ENCODE results near the gene MCM5.

- TF ChIP-seq EZH2 (IDR thresholded peaks at IDR 0.05; ENCODE audit: insufficient read depth, poor library complexity, severe bottlenecking) (no peak), EZH2phosphoT487 (IDR thresholded peaks at IDR 0.05; ENCODE audit: insufficient read depth, low read depth) (no peak)
Measured at GRCh38 chr22:35377735-35378134, 22.2 kb upstream of the MCM5 start.
